ENCODE data around the gene BPIFB2.
"Not testable (repeated sequence)": the region's sequence is repeated elsewhere in the genome, so short reads cannot be mapped to it uniquely, and the experiment has no call there.

Gene BPIFB2

GRCh38 chr20:33007376-33008335, at the start of gene BPIFB2:
TSS of gene BPIFB2 (plus strand) at chr20:33007704. CDS start at chr20:33008575, 871 bp downstream.
- no peak for DNase-seq (ENCODE audit: low read depth)

GRCh38 chr20:32958574-32958973, 48.9 kb upstream of the BPIFB2 start:
- no peak for DNase-seq (ENCODE audit: low read depth)

GRCh38 chr20:32959351-32960221, 47.9 kb upstream of the BPIFB2 start:
- no peak for DNase-seq (ENCODE audit: low read depth)

GRCh38 chr20:32960222-32960518, 47.3 kb upstream of the BPIFB2 start:
- DNase-seq (ENCODE audit: low read depth), result no peak

- no peak for DNase-seq (ENCODE audit: low read depth)
Measured at GRCh38 chr20:32960849-32961731, 46.4 kb upstream of the BPIFB2 start.

GRCh38 chr20:32962053-32962452, 45.5 kb upstream of the BPIFB2 start:
- DNase-seq (ENCODE audit: low read depth), result no peak

- not testable (repeated sequence) for DNase-seq (ENCODE audit: low read depth)
Measured at GRCh38 chr20:32962646-32963045, 44.9 kb upstream of the BPIFB2 start.

GRCh38 chr20:32963176-32963575, 44.3 kb upstream of the BPIFB2 start:
- no peak for DNase-seq (ENCODE audit: low read depth)

GRCh38 chr20:32964575-32964974, 42.9 kb upstream of the BPIFB2 start:
- DNase-seq (ENCODE audit: low read depth), result no peak

GRCh38 chr20:32965115-32965514, 42.4 kb upstream of the BPIFB2 start:
- no peak for DNase-seq (ENCODE audit: low read depth)

GRCh38 chr20:32965581-32966373, 41.7 kb upstream of the BPIFB2 start:
- no peak for DNase-seq (ENCODE audit: low read depth)

- DNase-seq (ENCODE audit: low read depth), result no peak
Measured at GRCh38 chr20:32966382-32966781, 41.1 kb upstream of the BPIFB2 start.

- no peak for DNase-seq (ENCODE audit: low read depth)
Measured at GRCh38 chr20:32966881-32967781, 40.4 kb upstream of the BPIFB2 start.

GRCh38 chr20:32967961-32968457, 39.5 kb upstream of the BPIFB2 start:
- no peak for DNase-seq (ENCODE audit: low read depth)

GRCh38 chr20:32968478-32969241, 38.8 kb upstream of the BPIFB2 start:
- no peak for DNase-seq (ENCODE audit: low read depth)

GRCh38 chr20:32969356-32970114, 38.0 kb upstream of the BPIFB2 start:
- DNase-seq (ENCODE audit: low read depth), result no peak

- DNase-seq (ENCODE audit: low read depth), result no peak
Measured at GRCh38 chr20:32970115-32970972, 37.2 kb upstream of the BPIFB2 start.

- no peak for DNase-seq (ENCODE audit: low read depth)
Measured at GRCh38 chr20:32970973-32971300, 36.6 kb upstream of the BPIFB2 start.

All from HS-5 (cell line).